GM12878 (cell line): ENCODE results near the gene PLA2G6. TPM values are rescaled to one million over a fixed set of nuclear protein-coding genes. Genes with fewer than 3 reads are reported as not detected.

Source experiments
- ATAC-seq: fragments of 200-7000 bp; cut with Tn5 transposase; 3 replicates; pipeline ENCODE4 v1.9.1; 2020; ENCODE audit warnings: mild to moderate bottlenecking, moderate library complexity
- BruUV-seq: library from RNA; stranded (reverse); fragments of 400-500 nt; replicated peaks from 2 replicates; lab custom pipeline; 2021; lab: Mats Ljungman, UMichigan
- CTCF ChIA-PET: fragments of 300-600 bp; sonication (Branson Sonifier 250); formaldehyde crosslinking; extraction: SDS; loops from one replicate; lab custom pipeline; 2021; ENCODE audit warnings: inconsistent platforms; lab: Yijun Ruan, JAX
- POLR2A ChIA-PET: fragments of 350-600 bp; formaldehyde crosslinking; extraction: SDS; loops from one replicate; lab custom pipeline; 2021; ENCODE audit warnings: inconsistent platforms; lab: Charles Lee
- RAD21 ChIA-PET: fragments of 300-600 bp; sonication (Branson Sonifier 250); formaldehyde crosslinking; loops from one replicate; lab custom pipeline; 2023; ENCODE audit warnings: antibody characterized with exemption; ENCODE audit not compliant: unreplicated experiment; lab: Charles Lee
- SMC1A ChIA-PET: fragments of 300-600 bp; sonication (Branson Sonifier 250); formaldehyde crosslinking; loops from one replicate; lab custom pipeline; 2023; ENCODE audit not compliant: unreplicated experiment, uncharacterized antibody; lab: Charles Lee
- DNase-seq: peaks from one replicate; pipeline ENCODE4 v3.0.0-alpha.2; 2011; ENCODE audit warnings: low read depth, low spot score
- FAIRE-seq: peaks from 3 replicates; lab custom pipeline; 2011; peaks lifted over from hg19 to GRCh38; lab: Jason Lieb, UNC
- H2AFZ ChIP-seq: 2 replicates; pipeline ENCODE4 v1.6.0; 2011; ENCODE audit warnings: low read depth, low read length, control low read depth; ENCODE audit not compliant: control insufficient read depth
- H3K27ac ChIP-seq: 2 replicates; pipeline ENCODE4 v1.5.1; 2011; ENCODE audit warnings: control low read depth; ENCODE audit not compliant: control insufficient read depth, insufficient read depth
- H3K27me3 ChIP-seq, 2 experiments: replicated peaks in 1 of 2; 2 replicates each; pipeline versions ENCODE4 v1.6.0 to v1.6.1; 2011; ENCODE audit warnings: low read length in 1 of 2; ENCODE audit not compliant: control insufficient read depth in 2 of 2, insufficient read depth in 2 of 2
- H3K36me3 ChIP-seq, 2 experiments: 2 replicates each; pipeline ENCODE4 v1.5.1; 2011; ENCODE audit warnings: low read length in 1 of 2; ENCODE audit not compliant: control insufficient read depth in 2 of 2, insufficient read depth in 2 of 2
- H3K4me1 ChIP-seq: 2 replicates; pipeline ENCODE4 v1.6.1; 2011; ENCODE audit warnings: mild to moderate bottlenecking, low read length, moderate library complexity, mixed read lengths; ENCODE audit not compliant: control insufficient read depth, insufficient read depth
- H3K4me2 ChIP-seq: 2 replicates; pipeline ENCODE4 v1.6.0; 2011; ENCODE audit warnings: control low read depth; ENCODE audit not compliant: control insufficient read depth, insufficient read depth
- H3K4me3 ChIP-seq: fragments of 200-600 bp; sonication (generic); 2 replicates; pipeline ENCODE4 v1.5.1; 2016
- H3K79me2 ChIP-seq: 2 replicates; pipeline ENCODE4 v1.6.0; 2011; ENCODE audit warnings: low read length; ENCODE audit not compliant: control insufficient read depth, insufficient read depth
- H3K9ac ChIP-seq: 2 replicates; pipeline ENCODE4 v1.8.0; 2011; ENCODE audit warnings: low read length, control low read depth, mixed read lengths; ENCODE audit not compliant: control insufficient read depth, insufficient read depth
- H3K9me3 ChIP-seq: replicated peaks from 3 replicates; pipeline ENCODE4 v1.5.1; 2011; ENCODE audit warnings: mild to moderate bottlenecking, low read length; ENCODE audit not compliant: control insufficient read depth, insufficient read depth
- H4K20me1 ChIP-seq: 2 replicates; pipeline ENCODE4 v1.6.0; 2011; ENCODE audit not compliant: control insufficient read depth, insufficient read depth
- ATF7 ChIP-seq: fragments of 450-650 bp; IDR thresholded peaks from 2 replicates; pipeline ENCODE4 v1.6.1; 2016; ENCODE audit warnings: low read depth, mild to moderate bottlenecking
- CBX3 ChIP-seq: fragments of 200-600 bp; sonication (generic); IDR thresholded peaks from 2 replicates; pipeline ENCODE4 v1.6.1; 2016; ENCODE audit warnings: low read depth, borderline replicate concordance
- DPF2 ChIP-seq: fragments of 450-650 bp; IDR thresholded peaks from 2 replicates; pipeline ENCODE4 v1.6.1; 2017; ENCODE audit warnings: mild to moderate bottlenecking
- FOS ChIP-seq: IDR thresholded peaks from 3 replicates; pipeline ENCODE4 v1.6.1; 2011; ENCODE audit warnings: borderline replicate concordance; ENCODE audit not compliant: insufficient read length; ENCODE audit errors: extremely low read depth
- FOXK2 ChIP-seq: fragments of 450-650 bp; IDR thresholded peaks from 2 replicates; pipeline ENCODE4 v1.6.1; 2017; ENCODE audit warnings: mild to moderate bottlenecking, moderate library complexity
- MEF2B ChIP-seq: fragments of 450-650 bp; IDR thresholded peaks from 2 replicates; pipeline ENCODE4 v1.6.1; 2018; ENCODE audit warnings: mild to moderate bottlenecking, moderate library complexity; ENCODE audit not compliant: partially characterized antibody, poor library complexity, severe bottlenecking
- NFXL1 ChIP-seq: fragments of 450-650 bp; IDR thresholded peaks from 2 replicates; pipeline ENCODE4 v1.6.1; 2017; ENCODE audit warnings: antibody characterized with exemption, mild to moderate bottlenecking, borderline replicate concordance
- NFYB ChIP-seq: IDR thresholded peaks from 2 replicates; pipeline ENCODE4 v1.6.1; 2011; ENCODE audit warnings: low read depth, mild to moderate bottlenecking, low read length, improper control_type of control experiment, moderate library complexity; ENCODE audit not compliant: insufficient read depth
- NR2C1 ChIP-seq: fragments of 450-650 bp; IDR thresholded peaks from 2 replicates; pipeline ENCODE4 v1.6.1; 2017; ENCODE audit warnings: antibody characterized with exemption, mild to moderate bottlenecking, moderate library complexity
- NR2F1 ChIP-seq: fragments of 450-650 bp; conservative IDR thresholded peaks from 2 replicates; pipeline ENCODE4 v1.6.1; 2017; ENCODE audit warnings: mild to moderate bottlenecking
- RB1 ChIP-seq: fragments of 450-650 bp; formaldehyde crosslinking; IDR thresholded peaks from 2 replicates; pipeline ENCODE4 v1.6.1; 2017; ENCODE audit warnings: mild to moderate bottlenecking, borderline replicate concordance
- RFX5 ChIP-seq: IDR thresholded peaks from 2 replicates; pipeline ENCODE4 v1.6.1; 2011; ENCODE audit warnings: low read depth, low read length, improper control_type of control experiment
- RUNX3 ChIP-seq: IDR thresholded peaks from 2 replicates; pipeline ENCODE4 v1.6.1; 2012; ENCODE audit warnings: low read length, inconsistent platforms
- SIN3A ChIP-seq: IDR thresholded peaks from 2 replicates; pipeline ENCODE4 v1.6.1; 2012; ENCODE audit warnings: low read depth, low read length, improper control_type of control experiment
- SIX5 ChIP-seq: IDR thresholded peaks from 2 replicates; pipeline ENCODE4 v1.6.1; 2011; ENCODE audit warnings: mild to moderate bottlenecking, low read depth, low read length, moderate library complexity; ENCODE audit not compliant: severe bottlenecking
- SMC3 ChIP-seq: IDR thresholded peaks from 2 replicates; pipeline ENCODE4 v1.6.1; 2011; ENCODE audit warnings: low read length, improper control_type of control experiment, borderline replicate concordance
- STAT3 ChIP-seq: IDR thresholded peaks from 2 replicates; pipeline ENCODE4 v1.6.1; 2011; ENCODE audit warnings: low read depth, low read length, improper control_type of control experiment
- ZBED1 ChIP-seq: IDR thresholded peaks from 2 replicates; pipeline ENCODE4 v1.6.1; 2016; ENCODE audit warnings: borderline replicate concordance
- WGBS: methylation state at CpG from one replicate; pipeline ENCODE4 v1.1.6; 2016; ENCODE audit warnings: low lambda C conversion rate; ENCODE audit not compliant: insufficient replicate concordance, insufficient coverage; ENCODE audit errors: missing lambda C conversion rate; 5-methylcytosine and 5-hydroxymethylcytosine counted together
- in situ Hi-C: fragments of 300-500 bp; cut with MboI; formaldehyde crosslinking; loops from 9 replicates; pipeline ENCODE4 v1.14.3; 2018; ENCODE audit warnings: mixed read lengths
- intact Hi-C: fragments of 100-400 bp; cut with micrococcal nuclease; formaldehyde crosslinking; loops from one replicate; pipeline ENCODE4 v1.14.2; 2022; ENCODE audit not compliant: unreplicated experiment
- polyA plus RNA-seq, 11 experiments: library from polyadenylated mRNA; depleted of rRNA in 4 of 11; unstranded in 6 of 11; stranded (reverse) in 5 of 11; fragments of >200 nt; fragmentation: Nextera tagmentation in 4 of 11; fragmentation: Illumina TruSeq in 1 of 11; extraction: Ambion mirVana in 4 of 11; extraction: Trizol in 1 of 11; gene quantifications; 1 replicate in 1 of 11; 2 replicates in 10 of 11; pipeline versions ENCODE4 v1.2.1 to v1.2.3, GENCODE V29; 2011 to 2016; ENCODE audit warnings: inconsistent platforms in 2 of 11, missing spikeins in 2 of 11, low read depth in 1 of 11
- total RNA-seq, 4 experiments: library from RNA; depleted of rRNA in 3 of 4; stranded (reverse); fragments of >200 nt in 3 of 4; fragmentation: Illumina TruSeq in 1 of 4; extraction: Trizol in 1 of 4; gene quantifications; 2 replicates each; pipeline versions ENCODE4 v1.2.1 to v1.2.3, GENCODE V29; 2013 to 2021
- TF ChIP-seq, protein P1 (sequence below): IDR thresholded peaks from 2 replicates; pipeline ENCODE4 v1.6.1; 2011; ENCODE audit warnings: borderline replicate concordance, low read depth, mild to moderate bottlenecking, moderate library complexity, low read length; ENCODE audit not compliant: insufficient read depth, poor library complexity, severe bottlenecking

Gene PLA2G6
- total and polyA plus RNA-seq, 10 of the 15 experiments (the other 5 are each of a cell fraction or from before 2014, with no cell fraction given), result 0.15 to 42.2 (median 15.8) TPM

DNA sequence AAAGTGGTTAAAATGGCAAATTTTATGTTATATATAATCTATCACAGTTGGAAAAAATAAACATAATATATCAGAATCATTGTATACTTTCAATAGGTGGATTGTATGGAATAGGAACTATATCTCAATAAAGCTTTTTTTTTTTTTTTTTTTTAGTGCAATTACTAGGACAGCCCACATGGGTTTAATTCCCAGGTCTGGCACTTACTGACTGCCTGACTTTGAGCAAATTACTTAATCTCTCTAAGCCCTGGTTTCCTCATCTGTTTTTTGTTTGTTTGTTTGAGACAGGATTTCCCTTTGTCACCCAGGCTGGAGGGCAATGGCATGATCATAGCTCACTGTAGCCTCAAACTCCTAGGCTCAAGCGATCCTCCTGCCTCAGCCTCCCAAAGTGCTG, 45.0 kb downstream of the PLA2G6 start:
- Histone ChIP-seq H3K79me2 (no peaks in the 10 kb centered on the region), H2AFZ (no peak overlapping the region), H3K4me3 (no peak overlapping the region), H3K4me2 (no peak overlapping the region), H3K9me3 (no peaks in the 10 kb centered on the region), H3K27ac (no peak overlapping the region), H3K36me3 (peaks cover 3 to 5% of the 10 kb centered on the region in 2 experiments), H3K9ac (no peak overlapping the region), H3K27me3 (no peaks in the 10 kb centered on the region), H3K4me1 (no peaks in the 10 kb centered on the region), H4K20me1 (no peaks in the 10 kb centered on the region)
- in situ Hi-C loops, result no loop called here
- no peak for ATAC-seq
- ChIA-PET SMC1A (interaction anchor here (1.2 kb wide), 1 partner anchor 45 kb away, joined by 3 read pairs; the partner anchor contains the start of gene PLA2G6), RAD21 (interaction anchor here (0.8 kb wide), 1 partner anchor 84 kb away, joined by 3 read pairs; no protein-coding TSS in a partner anchor), CTCF (interaction anchor here (0.8 to 1.5 kb wide), 2 partner anchors 22 to 84 kb away, joined by 3 to 6 read pairs; no protein-coding TSS in a partner anchor), POLR2A (no interaction called here)
- no peak for TF ChIP-seq ZBED1
- TF ChIP-seq FOS, result no peak
- no peak for TF ChIP-seq RB1
- no peak for TF ChIP-seq RFX5
- no peak for TF ChIP-seq ATF7
- no peak for TF ChIP-seq NR2C1
- intact Hi-C loops, result no loop called here
- FAIRE-seq, result no peak
- no TSS peak for BruUV-seq
- 90% methylated on average over 1 of the region's 1 CpG for WGBS
- DNase-seq, result no peak

DNA sequence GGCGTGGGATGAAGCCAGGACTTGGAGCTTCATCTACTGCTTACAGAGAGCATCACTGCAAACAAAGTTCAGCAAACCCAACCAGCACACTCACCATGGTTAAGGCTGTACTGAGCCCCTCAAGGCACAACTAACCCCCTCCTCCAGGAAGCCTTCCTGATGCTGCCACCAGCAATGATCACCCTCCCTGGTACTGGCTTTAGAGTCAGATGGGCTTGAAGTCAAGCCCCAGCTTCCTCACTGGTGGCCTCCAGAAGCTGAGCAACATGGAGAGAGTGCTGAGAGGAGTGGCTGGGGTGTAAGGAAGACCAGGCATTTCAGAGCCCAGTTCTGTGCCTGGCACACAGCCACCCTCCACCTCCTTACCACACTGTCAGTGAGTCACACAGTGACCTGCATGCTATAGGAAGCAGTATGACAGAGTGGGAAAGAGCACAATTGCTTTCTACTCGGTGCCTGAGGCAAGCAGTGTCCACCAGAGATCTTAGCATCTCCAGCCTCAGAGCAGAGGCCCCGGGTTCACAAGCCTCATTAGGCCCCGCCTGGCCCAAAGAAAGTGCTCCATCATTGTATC, 46.4 kb downstream of the PLA2G6 start:
- Histone ChIP-seq H3K4me3 (no peak overlapping the region), H3K4me2 (no peak overlapping the region), H3K9ac (no peak overlapping the region), H3K9me3 (no peaks in the 10 kb centered on the region), H4K20me1 (no peaks in the 10 kb centered on the region), H3K4me1 (no peaks in the 10 kb centered on the region), H3K27ac (no peak overlapping the region), H3K36me3 (peaks cover 3 to 7% of the 10 kb centered on the region in 2 experiments), H3K27me3 (no peaks in the 10 kb centered on the region), H3K79me2 (no peaks in the 10 kb centered on the region), H2AFZ (no peak overlapping the region)
- intact Hi-C loops, result no loop called here
- POLR2A ChIA-PET, result interaction anchor here (0.5 kb wide), 1 partner anchor 33 kb away, joined by 3 read pairs; no protein-coding TSS in a partner anchor
- RAD21 ChIA-PET, result no interaction called here
- DNase-seq (no peak), ATAC-seq (no peak), FAIRE-seq (peak; percentile 74)
- SMC1A ChIA-PET, result no interaction called here
- in situ Hi-C loops, result no loop called here
- no TSS peak for BruUV-seq
- CTCF ChIA-PET, result no interaction called here
- WGBS, result 87% methylated on average over 4 of the region's 4 CpGs
- TF ChIP-seq FOXK2 (no peak), SIX5 (no peak), SMC3 (no peak), CBX3 (no peak), RFX5 (no peak), SIN3A (no peak), NFXL1 (no peak), MEF2B (no peak), NR2F1 (no peak), STAT3 (no peak), DPF2 (no peak), NFYB (no peak), RUNX3 (no peak)
- TF ChIP-seq, protein P1, sequence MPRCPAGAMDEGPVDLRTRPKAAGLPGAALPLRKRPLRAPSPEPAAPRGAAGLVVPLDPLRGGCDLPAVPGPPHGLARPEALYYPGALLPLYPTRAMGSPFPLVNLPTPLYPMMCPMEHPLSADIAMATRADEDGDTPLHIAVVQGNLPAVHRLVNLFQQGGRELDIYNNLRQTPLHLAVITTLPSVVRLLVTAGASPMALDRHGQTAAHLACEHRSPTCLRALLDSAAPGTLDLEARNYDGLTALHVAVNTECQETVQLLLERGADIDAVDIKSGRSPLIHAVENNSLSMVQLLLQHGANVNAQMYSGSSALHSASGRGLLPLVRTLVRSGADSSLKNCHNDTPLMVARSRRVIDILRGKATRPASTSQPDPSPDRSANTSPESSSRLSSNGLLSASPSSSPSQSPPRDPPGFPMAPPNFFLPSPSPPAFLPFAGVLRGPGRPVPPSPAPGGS, result no peak
